ENCODE data around the gene CFAP46. TPM values are rescaled to one million over a fixed set of nuclear protein-coding genes. Genes with fewer than 3 reads are reported as not detected.
A peak's percentile ranks its signal among the peaks of the same experiment; 100 is the strongest.

CFAP46 gene
- total and polyA plus RNA-seq, 2 donors from 2014 or later = 3.8 to 8.3 TPM

DNA sequence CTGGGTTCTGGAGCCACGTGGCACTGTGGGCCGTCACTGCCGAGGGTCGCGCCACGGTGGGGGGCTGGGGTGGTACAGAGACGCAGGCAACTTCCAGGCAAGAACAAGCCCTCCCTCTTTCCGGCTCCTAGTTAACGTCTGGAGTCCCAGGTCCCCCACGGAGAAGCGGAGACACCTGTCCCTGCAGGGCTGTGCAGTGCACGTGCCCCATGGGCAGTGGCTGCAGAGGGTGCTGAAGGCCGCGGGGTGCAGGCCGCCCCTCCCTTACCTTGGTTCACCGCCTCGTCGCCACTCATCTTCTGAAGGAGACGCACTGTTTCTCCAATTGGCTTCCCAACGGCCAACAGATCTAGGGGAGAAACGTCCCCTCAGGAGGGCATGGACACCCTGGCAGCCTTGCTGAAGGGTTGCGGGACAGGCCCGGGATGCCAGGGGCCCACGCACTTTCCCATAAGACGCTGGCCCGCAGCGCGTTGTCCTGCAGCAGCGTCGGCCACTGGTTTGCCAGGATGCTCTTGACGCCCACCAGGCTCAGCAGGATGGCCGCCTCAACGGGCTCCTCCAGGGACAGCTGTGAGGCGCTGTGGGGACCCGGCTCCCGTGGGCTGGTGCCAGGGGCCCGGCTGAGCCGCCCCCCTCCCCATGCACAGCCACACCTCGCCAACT is 132.1 kb downstream of the CFAP46 start:
- Histone ChIP-seq H3K4me3 (ENCODE audit: low read length in 3 of 3) (no peak overlapping the region), H3K27ac (ENCODE audit: low read depth in 2 of 2, low read length in 2 of 2) (no peak overlapping the region), H3K36me3 (ENCODE audit: control insufficient read depth in 2 of 3, insufficient read depth in 3 of 3, low read length in 3 of 3) (no peaks in the 10 kb centered on the region), H3K4me1 (ENCODE audit: control insufficient read depth in 2 of 3, insufficient read depth in 2 of 3, low read depth in 1 of 3, low read length in 3 of 3) (no peaks in the 10 kb centered on the region), H3K27me3 (ENCODE audit: control insufficient read depth, insufficient read depth, low read length) (no peaks in the 10 kb centered on the region), H3K9me3 (ENCODE audit: control insufficient read depth in 2 of 3, insufficient read depth in 1 of 3, low read length in 3 of 3) (no peaks in the 10 kb centered on the region), H3K9ac (ENCODE audit: low read length in 3 of 3) (no peak overlapping the region)
- DNase-seq (peak in 2 of 5 donors; percentile 37 to 66), FAIRE-seq (no peak)
- intact Hi-C loops (cut with DNase I) = no loop called here
- TF ChIP-seq, protein P1, sequence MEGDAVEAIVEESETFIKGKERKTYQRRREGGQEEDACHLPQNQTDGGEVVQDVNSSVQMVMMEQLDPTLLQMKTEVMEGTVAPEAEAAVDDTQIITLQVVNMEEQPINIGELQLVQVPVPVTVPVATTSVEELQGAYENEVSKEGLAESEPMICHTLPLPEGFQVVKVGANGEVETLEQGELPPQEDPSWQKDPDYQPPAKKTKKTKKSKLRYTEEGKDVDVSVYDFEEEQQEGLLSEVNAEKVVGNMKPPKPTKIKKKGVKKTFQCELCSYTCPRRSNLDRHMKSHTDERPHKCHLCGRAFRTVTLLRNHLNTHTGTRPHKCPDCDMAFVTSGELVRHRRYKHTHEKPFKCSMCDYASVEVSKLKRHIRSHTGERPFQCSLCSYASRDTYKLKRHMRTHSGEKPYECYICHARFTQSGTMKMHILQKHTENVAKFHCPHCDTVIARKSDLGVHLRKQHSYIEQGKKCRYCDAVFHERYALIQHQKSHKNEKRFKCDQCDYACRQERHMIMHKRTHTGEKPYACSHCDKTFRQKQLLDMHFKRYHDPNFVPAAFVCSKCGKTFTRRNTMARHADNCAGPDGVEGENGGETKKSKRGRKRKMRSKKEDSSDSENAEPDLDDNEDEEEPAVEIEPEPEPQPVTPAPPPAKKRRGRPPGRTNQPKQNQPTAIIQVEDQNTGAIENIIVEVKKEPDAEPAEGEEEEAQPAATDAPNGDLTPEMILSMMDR (IDR thresholded peaks at IDR 0.05; ENCODE audit: borderline replicate concordance, extremely low read depth, insufficient read depth) = no peak

DNA sequence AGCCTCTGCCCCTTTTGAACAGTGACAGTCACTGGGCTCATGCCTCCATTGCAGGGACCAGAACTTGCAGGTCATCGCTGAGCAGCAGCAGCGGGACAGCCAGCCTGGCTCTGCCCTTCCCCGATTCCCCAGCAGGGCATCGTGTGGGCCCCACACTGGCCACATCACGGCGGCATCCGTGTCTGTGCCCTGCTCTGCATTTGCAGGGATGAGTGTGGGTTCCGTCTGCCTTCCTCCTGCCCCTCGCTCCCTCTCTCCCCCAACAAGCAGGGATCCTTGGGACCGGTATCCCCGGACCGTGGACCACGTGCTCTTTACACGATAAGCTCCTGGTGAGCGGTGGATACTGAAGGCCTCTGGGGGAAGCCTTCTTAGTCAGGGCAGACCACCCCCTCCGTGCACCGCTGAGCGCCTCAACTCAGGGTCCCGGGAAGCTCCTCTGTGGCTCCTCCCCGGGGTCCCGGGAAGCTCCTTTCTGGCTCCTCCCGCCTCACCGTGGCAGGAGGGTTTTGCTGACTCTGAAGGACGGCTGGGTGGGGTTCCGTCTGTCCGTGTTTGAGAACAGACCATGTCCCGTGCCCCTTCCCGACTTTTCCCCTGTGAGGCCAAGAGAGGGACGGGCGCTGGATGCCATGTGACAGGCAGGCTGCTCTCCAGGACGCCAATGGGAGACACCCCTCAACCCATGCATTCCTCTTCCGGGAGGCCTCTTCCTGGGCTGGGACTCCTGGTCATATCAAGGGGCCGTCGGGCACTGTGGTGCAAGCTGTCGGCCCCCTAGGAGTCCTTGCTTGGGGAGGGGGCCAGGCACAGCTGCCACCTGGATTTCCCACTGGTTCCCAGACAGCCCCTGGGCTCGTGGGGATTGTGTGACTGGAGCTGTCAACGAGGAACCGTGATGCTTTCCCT is 132.9 kb downstream of the CFAP46 start:
- DNase-seq (peak in 2 of 5 donors; percentile 29 to 60), FAIRE-seq (no peak)
- TF ChIP-seq, protein P1 (IDR thresholded peaks at IDR 0.05; ENCODE audit: borderline replicate concordance, extremely low read depth, insufficient read depth) = no peak
- H3K27me3 ChIP-seq (ENCODE audit: control insufficient read depth, insufficient read depth, low read length) = no peaks in the 10 kb centered on the region
- H3K9ac ChIP-seq (ENCODE audit: low read length in 3 of 3) = no peak overlapping the region
- intact Hi-C loops (cut with DNase I) = no loop called here
- no peak overlapping the region for H3K4me3 ChIP-seq (ENCODE audit: low read length in 3 of 3)
- H3K36me3 ChIP-seq (ENCODE audit: control insufficient read depth in 2 of 3, insufficient read depth in 3 of 3, low read length in 3 of 3) = no peaks in the 10 kb centered on the region
- no peaks in the 10 kb centered on the region for H3K4me1 ChIP-seq (ENCODE audit: control insufficient read depth in 2 of 3, insufficient read depth in 2 of 3, low read depth in 1 of 3, low read length in 3 of 3)
- H3K9me3 ChIP-seq (ENCODE audit: control insufficient read depth in 2 of 3, insufficient read depth in 1 of 3, low read length in 3 of 3) = no peaks in the 10 kb centered on the region
- H3K27ac ChIP-seq (ENCODE audit: low read depth in 2 of 2, low read length in 2 of 2) = no peak overlapping the region

DNA sequence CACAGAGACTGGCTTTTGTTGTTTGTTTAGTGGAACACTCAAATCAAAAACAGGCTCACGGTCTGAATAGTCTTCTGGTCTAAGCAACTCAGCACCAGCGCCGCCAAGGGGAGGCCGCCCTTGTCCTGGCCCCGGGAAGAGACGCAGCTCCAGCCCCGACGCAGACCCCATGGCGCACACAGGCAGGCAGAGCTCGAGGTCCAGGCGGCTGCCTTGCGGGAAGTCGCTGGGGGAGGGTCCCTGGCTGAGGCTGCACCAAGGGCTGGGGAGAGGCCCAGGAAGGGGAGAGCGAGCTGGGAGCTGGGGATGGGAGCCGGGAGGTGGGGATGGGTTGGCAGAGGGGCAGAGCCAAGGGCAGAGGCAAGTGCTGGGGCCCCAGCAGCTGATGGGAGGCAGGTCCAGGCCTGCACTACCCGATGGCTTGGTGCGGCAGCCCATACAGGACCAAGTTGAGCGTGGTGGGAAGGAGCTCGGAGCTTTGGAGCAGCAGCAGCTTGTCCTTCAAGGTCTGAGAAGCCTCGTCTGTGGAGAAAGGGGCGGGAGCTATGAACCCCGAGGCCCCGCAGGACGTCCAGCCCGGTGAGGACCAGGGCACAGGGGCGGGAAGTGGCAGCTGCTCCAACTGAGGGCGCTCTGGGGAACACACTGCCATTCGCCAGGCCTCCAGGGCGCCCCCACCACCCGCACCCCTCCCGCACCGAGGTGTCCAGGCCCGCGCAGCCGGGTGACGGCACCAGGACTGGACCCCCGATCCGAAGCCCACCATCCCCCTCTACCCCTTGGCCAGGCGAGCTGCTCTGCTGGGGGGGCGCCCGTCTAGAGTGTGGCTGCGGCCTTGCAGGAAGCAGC is 133.8 kb downstream of the CFAP46 start:
- TF ChIP-seq, protein P1 (IDR thresholded peaks at IDR 0.05; ENCODE audit: borderline replicate concordance, extremely low read depth, insufficient read depth) = no peak
- intact Hi-C loops (cut with DNase I) = no loop called here

More for the DNA sequence above, 133.8 kb downstream of the CFAP46 start:
- Histone ChIP-seq H3K27ac (ENCODE audit: low read depth in 2 of 2, low read length in 2 of 2) (no peak overlapping the region), H3K27me3 (ENCODE audit: control insufficient read depth, insufficient read depth, low read length) (no peaks in the 10 kb centered on the region), H3K4me3 (ENCODE audit: low read length in 3 of 3) (no peak overlapping the region), H3K9me3 (ENCODE audit: control insufficient read depth in 2 of 3, insufficient read depth in 1 of 3, low read length in 3 of 3) (no peaks in the 10 kb centered on the region), H3K36me3 (ENCODE audit: control insufficient read depth in 2 of 3, insufficient read depth in 3 of 3, low read length in 3 of 3) (no peaks in the 10 kb centered on the region), H3K4me1 (ENCODE audit: control insufficient read depth in 2 of 3, insufficient read depth in 2 of 3, low read depth in 1 of 3, low read length in 3 of 3) (no peaks in the 10 kb centered on the region), H3K9ac (ENCODE audit: low read length in 3 of 3) (no peak overlapping the region)
- DNase-seq (peak in 4 of 5 donors; percentile 52 to 73 (median 66)), FAIRE-seq (no peak)
